HG03060 (cell line): ENCODE measurements around the gene CASTOR1.
"Not testable (repeated sequence)": the region's sequence is repeated elsewhere in the genome, so short reads cannot be mapped to it uniquely, and the experiment has no call there.

Source experiments
- ATAC-seq: cut with Tn5 transposase; IDR thresholded peaks from one replicate; pipeline ENCODE4 v1.9.1; 2021; ENCODE audit warnings: low read depth, moderate number of reproducible peaks; ENCODE audit not compliant: unreplicated experiment

Gene CASTOR1

DNA sequence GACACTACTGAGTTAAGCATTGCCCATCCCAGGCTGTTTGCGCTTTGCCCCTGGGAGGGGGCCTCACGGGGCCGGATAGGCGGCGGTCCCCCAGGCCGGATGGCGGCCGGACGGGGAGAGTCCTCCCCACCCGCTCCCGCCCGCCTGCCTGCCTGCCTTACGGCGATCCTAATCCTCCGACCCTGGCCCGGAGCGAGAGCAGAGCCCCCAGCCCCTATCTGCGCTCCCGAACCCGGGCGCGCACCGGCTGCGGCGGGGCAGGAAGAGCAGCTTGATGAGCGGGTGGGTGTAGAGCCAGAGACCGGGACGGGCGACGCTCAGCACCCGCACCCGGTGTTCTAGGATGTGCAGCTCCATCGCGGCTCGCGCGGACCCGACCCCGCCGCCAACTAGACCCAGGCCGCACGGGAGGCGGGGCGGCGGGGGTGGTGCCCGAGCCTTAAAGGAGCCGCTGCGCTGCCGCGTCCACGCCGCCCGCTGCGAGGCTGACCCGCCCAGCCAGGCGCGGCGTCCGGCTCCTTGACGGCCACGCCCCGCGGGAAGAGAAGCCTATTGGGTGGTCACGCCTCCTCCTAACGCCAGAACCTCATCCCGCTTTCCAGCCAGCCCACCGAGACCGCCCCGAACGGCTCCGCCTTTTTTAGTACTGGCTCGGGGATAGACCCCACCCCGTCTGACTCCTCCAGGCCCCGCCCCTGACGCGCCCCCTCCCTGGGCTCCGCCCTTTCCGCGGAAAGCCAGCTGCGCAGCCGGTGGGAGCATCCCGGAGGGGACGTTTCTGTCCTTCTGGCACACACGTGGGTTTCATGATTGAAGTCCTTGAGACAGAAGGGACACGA is at the start of gene CASTOR1:
CASTOR1 (minus strand) TSS at position 365 of the 839 bp plus-strand sequence; CDS start at position 357, 8 bp downstream.
- ATAC-seq: peak; percentile 40

DNA sequence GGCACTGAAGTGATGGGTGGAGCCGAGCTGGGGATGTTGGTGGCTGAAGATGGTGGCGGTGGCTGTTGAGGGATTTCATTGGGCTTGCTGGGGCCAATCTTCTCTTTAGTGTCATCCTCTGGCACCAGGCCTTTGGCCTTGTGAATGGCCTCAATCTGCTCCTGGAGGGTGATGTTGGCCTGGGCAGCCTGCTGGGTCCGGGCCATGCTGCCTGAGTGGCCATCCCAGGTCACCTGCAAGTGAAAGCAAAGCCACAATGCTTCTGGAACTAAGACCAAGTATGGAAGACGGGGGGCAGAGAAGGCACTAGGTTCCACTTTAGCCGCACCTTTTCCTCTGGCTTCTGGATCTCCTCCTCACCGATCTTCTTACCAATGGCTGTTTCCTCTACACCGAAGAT is 49.5 kb upstream of the CASTOR1 start:
- ATAC-seq: no peak

GRCh38 chr22:30338341-30338740 is 49.0 kb upstream of the CASTOR1 start:
- not testable (repeated sequence) for ATAC-seq

DNA sequence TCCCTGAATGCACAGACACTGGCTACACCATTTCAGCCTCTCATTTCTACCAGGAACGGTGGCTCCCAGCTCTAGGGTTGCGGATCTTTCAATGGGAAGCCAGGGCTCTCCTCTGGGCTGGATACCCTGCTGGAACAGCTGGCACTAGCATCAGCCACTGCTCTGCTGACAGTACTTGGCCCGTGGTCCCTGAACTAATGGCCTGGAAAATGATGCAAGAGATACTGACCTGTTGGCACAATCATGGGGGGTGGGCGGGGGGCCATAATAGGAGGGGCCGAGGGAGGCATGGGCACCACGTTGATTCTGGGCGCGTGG is 48.1 kb upstream of the CASTOR1 start:
- ATAC-seq: no peak

- no peak for ATAC-seq
Measured at GRCh38 chr22:30336752-30337460, 47.6 kb upstream of the CASTOR1 start.

DNA sequence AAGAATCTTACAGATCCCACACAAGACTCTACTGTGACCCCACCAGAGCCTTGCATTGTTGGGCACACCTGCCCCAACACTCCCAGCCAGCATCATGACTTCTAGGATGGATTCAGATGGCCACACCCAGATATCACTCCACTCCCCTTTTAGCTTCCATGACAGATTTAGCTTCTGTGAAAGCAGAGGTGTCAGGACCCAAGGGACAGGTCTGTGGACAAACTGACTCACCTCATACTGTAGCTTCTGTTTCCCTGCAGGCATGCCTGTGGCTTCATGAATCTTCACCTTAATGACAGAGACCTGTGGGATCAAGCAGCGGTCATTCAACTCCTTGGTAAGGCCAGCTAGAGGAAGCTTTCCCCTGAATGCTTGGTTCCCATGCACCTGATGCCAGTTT is 45.9 kb upstream of the CASTOR1 start:
- no peak for ATAC-seq

- ATAC-seq: no peak
Measured at GRCh38 chr22:30334646-30335045, 45.3 kb upstream of the CASTOR1 start.

- ATAC-seq: no peak
Measured at GRCh38 chr22:30333707-30334087, 44.4 kb upstream of the CASTOR1 start.

DNA sequence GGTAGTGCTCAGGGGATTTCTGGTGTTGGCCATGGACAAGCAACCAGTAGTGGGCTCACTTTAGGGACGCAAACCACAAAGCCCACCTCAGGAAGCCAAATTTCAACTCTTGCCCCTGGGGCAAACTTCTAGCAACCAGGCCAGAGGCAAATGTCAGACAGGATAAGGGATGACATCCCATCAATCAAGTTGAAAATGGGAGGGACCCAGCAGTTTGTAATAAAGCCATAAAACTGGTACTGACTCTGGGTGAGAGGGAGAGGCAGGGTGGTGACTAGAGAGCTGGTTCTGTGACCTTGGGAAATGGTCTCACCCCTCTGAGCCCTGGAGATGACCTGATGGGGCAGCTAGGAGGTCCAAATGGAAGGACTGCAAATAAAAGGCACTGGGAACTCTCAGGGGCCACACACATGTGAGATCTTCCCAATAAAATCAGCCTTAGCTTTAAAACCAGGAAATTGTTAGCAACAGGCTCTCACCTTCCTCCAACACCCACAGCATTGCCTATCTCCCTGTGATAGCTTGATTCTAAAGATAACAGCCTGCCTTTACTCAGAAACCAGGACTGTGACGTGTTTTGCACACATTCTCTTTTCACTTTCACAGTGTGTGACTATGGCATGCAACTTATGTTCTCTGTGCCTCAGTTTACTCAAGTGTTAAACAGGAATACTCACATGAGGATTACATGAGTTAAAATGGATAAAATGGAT is 43.8 kb upstream of the CASTOR1 start:
- no peak for ATAC-seq

DNA sequence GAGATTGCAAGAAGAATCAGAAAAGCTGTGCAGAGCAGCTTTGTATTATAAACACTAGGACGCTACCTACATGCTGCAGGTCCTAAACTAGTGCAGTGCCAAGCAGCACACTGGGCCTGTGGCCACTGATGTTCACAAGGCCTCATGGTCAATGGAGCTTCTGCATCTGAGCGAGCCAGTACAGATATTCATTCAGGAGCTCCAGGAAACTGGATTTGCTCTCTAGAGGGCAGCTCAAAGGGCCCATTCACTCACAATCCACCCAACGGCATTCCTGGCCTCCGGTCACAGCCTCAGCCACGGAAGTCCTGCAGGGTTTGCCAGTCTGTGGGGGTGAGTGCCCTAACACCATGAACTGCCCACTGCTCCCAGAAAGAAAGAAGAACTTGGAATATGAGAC is 43.2 kb upstream of the CASTOR1 start:
- ATAC-seq: no peak

DNA sequence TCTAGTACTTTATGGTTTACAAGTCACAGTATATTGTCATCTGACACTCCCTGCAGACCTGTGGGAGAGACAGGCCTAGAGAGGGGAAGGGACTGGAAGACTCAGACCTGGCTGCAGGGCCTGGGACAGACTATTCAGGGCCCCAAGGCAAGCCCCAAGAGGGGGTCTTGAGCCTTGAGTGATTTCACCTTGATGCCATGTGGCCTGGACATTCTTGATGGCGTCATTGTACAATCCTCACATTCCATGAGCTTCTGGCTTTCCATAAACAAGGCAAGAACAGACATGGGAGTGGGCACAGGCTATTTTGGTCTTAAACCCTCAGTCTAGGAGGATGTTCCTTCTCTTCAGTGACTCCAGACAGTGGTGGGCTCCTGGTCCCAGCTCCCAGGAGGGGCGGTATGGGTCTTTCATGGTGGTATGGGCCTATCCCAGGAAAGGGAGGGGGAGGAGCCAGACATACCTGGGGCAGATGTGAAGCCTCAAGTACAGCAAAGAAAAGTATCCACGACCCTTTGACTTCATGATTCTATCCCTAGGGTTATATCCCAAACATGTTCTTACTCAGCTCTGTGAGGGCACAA is 39.3 kb upstream of the CASTOR1 start:
- no peak for ATAC-seq

DNA sequence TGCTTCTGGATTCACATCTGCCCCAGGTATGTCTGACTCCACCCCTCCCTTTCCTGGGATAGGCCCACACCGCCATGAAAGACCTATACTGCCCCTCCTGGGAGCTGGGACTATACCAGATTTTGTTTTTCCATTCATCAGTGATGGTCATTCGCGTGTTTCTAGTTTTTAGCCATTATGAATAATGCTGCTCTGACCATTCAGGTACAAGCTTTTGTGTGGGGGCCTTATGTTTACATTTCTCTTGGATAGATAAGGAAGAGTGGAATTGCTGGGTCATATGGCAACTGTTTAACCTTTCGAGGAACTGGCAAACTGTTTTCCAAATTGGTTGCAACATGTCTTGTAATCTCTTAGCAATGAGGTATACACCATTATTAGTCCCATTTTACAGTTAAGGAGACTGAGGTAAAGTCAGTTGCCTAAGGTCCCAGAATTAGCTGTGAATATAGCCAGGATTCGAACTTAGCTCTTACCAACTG is 38.6 kb upstream of the CASTOR1 start:
- no peak for ATAC-seq

GRCh38 chr22:30326706-30327362 is 37.5 kb upstream of the CASTOR1 start, which contains the start of gene TBC1D10A:
Gene TBC1D10A (minus strand): TSS chr22:30326941. CDS start chr22:30326881, 60 bp downstream.
- ATAC-seq: no peak

DNA sequence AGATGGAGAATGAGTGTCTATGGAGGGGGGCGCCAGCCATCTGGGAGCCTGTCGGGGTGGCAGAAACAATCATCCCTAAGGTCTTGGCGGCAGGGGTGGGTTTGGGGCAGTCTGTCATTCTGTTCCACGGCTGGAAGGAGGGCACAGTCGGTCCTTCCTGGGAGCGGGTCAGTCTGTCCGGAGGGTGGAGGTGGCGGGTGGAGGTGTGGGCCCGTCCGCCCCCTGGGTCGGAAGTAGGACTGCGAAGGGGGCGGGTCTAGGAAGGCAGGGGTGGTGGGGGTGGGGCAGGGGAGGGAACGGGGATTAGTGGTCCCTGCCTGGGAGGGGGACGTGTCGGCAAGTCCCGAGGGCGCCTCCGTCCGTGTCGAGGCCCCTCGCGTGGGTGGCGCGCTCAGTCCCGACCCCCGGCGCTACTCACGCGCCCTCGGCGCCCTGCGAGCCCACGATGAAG is 37.0 kb upstream of the CASTOR1 start:
- ATAC-seq: no peak

DNA sequence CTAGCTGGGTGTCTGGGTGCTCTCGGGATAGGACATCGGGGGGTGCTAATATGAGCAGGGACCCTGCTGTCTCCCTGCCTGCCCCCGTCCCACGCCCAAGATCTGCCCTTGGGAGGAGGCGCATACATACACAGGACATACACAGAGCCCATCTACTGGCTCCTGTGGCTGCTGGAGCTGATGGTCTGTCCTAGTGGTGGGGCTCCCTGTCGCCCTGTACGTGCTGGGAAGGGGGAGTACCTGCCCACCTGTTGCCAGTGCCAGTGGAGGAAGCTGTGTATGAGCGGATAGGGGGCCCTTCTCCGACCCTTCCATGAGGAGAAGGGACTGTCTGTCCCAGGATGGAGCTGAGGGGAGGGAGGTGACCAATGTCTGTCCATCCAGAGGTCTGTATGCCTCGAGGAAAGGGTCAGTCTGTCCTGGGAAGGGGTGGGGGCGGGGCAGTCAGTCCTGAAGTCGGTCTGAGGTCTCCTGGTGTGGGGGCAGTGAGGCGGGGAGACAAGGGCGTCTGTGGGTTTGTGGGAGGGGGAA is 36.5 kb upstream of the CASTOR1 start:
- no peak for ATAC-seq

- no peak for ATAC-seq
Measured at GRCh38 chr22:30325065-30325720, 35.9 kb upstream of the CASTOR1 start.

DNA sequence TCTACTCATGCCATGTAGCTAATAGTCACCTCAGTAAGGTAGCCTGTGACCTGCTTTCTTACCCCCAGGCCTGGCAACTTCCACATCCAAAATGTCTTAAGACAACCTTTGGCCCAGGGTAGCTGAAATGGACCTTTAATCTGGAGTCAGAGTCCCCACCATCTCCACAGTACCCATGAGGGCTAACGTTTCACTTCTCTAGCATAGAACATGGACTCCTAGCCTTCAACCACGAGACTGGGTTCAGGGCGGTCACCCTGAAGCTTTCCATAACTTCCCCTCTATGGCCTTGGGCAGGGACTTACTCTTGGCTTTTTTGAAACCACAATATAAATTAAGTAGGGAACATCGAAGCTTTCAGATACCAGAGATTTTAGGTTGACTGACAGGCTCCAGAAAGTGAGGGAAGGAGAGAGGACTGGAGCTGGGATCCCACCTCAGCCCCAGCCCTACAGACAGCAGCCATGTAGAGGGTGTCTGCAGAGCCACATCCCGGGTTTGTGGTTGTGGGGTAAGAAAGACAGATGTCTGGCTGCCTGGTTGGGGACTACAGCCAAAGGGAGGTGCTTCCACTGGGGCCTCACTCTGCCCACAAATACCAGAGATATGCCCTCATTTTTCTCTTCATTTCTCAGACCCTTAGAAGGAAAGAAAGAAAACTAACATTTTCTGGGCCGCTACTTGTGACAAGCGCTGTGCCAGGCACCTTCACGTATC is 34.9 kb upstream of the CASTOR1 start:
- ATAC-seq: no peak

GRCh38 chr22:30323246-30323645 is 33.9 kb upstream of the CASTOR1 start:
- ATAC-seq: no peak

- ATAC-seq: no peak
Measured at GRCh38 chr22:30321461-30321860, 32.2 kb upstream of the CASTOR1 start.
